Stimulated activated CD8-positive, alpha-beta memory T cell treated with anti-CD3 and anti-CD28 coated beads, Interleukin-7, amount 100 ng/mL, for 24 hours (primary cell): Measurements from ENCODE around the gene ULK4.
"Not testable (repeated sequence)": the region's sequence is repeated elsewhere in the genome, so short reads cannot be mapped to it uniquely, and the experiment has no call there.

Source experiments
- DNase-seq: peaks from one replicate; pipeline ENCODE4 v3.0.0-alpha.2; 2020; ENCODE audit warnings: low read depth

Gene ULK4

GRCh38 chr3:41872157-41872556 lies 89.7 kb downstream of the ULK4 start:
- no peak for DNase-seq

DNA sequence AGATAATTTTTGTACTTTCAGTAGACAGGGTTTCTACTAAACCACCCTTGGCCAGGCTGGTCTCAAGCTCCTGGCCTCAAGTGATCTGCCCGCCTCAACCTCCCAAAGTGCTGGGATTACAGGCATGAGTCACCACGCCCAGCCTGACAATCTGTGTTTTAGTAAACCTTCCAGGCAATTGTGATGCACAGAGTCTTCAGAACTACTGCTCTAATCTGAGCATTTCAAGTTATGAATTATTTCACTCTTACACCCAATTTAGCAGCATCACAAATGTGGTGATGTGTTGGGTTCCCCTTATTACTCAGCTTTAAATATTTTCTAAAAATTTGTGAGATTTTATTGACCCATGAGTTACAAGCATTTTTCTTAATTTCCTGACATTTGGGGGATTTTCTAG lies 94.4 kb downstream of the ULK4 start:
- DNase-seq = no peak

DNA sequence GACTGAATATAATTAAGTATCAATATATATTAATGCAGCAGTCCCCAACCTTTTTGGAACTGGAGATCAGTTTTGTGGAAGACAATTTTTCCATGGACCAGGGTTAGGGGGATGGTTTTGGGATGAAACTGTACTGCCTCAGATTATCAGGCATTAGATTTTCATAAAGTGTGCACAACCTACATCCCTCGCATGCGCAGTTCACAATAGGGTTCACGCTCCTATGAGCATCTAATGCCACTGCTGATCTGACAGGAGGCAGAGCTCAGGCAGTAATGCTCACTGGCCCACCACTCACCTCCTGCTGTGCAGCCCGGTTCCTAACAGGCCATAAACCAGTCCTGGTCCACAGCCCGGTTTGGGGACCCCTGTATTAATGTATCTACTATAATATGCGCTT lies 95.6 kb downstream of the ULK4 start:
- DNase-seq = no peak

- DNase-seq = no peak
Observed at GRCh38 chr3:41863024-41863423, 98.9 kb downstream of the ULK4 start.

DNA sequence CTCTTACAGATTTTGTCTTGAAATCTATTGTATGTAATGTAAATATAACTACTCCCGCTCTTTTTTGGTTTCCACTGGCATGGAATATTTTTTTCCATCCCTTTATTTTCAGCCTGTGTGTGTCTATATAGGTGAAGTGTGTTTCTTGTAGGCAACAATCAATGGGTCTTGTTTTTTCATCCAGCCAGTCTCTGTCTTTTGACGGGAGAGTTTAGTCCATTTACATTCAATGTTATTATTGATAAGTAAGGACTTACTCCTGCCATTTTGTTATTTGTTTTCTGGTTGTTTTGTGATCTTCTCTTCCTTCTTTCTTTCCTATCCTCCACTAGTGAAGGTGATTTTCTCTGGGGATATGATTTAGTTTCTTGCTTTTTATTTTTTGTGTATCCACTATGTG lies 101.4 kb downstream of the ULK4 start:
- DNase-seq = not testable (repeated sequence)

- no peak for DNase-seq
Observed at GRCh38 chr3:41854956-41855355, 106.9 kb downstream of the ULK4 start.

- no peak for DNase-seq
Observed at GRCh38 chr3:41853540-41854196, 108.2 kb downstream of the ULK4 start.

DNA sequence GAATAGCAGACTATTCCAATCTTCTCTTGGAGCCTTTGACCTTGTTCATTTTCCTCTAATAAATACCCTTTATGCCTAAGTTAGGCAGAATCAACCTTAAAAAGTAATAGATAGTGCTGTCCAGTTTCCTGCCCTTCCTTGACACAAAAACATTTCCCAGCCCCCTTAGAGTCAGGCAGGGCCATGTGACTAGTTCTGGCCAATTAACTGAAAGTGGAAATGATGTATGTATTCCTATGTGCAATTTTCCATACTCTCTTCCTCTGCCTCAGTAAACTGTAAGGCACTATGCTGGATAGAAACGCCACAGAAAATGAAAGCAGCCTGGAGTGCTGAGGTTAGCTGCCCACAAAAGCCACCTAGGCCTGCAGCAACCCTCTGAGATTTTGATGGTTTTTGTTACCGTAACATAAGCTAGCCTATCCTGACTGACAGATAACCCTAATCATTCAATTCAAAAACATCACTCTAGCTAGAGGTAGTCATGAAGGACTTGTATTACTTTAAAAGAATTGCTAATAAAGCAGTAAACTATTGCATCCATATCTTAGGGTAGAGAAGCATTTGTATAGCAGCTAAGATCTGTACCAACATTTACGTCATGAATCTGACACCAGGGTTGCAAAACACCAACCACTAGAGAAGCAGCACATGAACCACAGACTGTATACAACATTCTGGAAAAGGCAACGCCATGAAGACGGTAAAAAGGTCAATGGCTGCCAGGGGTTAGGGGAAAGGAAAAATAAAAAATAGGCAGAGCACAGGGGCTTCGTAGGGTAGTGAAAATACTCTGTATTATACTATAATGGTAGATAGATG lies 112.9 kb downstream of the ULK4 start:
- DNase-seq = no peak

DNA sequence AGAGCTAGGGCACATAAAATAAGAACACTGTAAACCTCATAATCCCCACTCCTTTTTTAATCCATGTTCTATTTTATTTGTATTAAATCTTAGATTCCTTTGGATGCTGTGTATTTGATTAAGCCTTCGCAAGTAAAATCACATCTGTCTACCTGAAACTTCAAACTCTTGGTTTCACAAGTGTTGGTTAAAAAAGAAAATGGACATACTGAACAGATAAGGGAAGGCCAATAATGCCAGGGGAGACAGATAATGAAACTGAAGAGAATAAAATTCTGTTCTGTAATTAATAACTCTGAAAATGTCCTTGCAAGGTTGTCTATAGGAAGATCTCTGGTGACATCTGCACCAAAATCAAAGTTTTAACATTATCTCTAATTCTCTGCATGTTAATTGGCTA lies 114.2 kb downstream of the ULK4 start:
- no peak for DNase-seq

DNA sequence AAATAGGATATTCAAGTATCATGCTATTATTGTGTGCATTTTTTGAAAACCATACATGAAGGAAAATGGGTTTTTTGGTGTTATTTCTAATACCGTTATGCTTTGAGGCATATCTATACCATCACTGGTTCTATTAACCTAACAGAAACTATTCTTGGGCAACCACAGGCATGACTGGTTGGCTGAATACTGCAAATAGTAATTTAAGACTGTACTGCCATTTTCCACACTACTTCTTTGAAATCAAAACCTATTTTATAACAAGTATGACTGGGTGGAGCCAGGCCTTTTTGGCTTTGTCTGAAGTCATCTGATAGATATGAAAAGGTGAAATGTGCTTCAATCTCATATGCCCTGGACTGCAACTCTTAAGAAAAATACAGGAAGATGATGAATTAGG lies 115.1 kb downstream of the ULK4 start:
- DNase-seq = no peak

DNA sequence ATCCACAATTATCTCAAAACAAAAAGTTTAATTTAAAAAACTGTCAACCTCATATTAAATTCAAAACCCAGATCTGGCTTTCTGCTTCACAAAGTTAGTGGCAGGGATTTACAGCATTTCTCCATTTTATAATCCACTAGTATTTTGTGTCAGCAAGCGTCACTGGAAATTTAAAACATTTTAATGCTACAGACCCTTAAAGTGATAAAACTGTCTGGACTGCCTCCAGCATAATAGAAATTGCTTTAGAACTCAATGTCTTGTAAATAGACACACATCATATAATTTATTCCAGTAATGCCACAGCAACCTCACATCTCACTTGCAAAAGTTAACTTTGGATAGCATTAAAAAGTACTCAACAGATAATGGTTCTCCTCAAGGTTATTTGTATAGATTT lies 116.1 kb downstream of the ULK4 start:
- DNase-seq = no peak

GRCh38 chr3:41844256-41844655 lies 117.6 kb downstream of the ULK4 start:
- not testable (repeated sequence) for DNase-seq

GRCh38 chr3:41840936-41841668 lies 120.8 kb downstream of the ULK4 start:
- not testable (repeated sequence) for DNase-seq

- no peak for DNase-seq
Observed at GRCh38 chr3:41836360-41837134, 125.4 kb downstream of the ULK4 start.

DNA sequence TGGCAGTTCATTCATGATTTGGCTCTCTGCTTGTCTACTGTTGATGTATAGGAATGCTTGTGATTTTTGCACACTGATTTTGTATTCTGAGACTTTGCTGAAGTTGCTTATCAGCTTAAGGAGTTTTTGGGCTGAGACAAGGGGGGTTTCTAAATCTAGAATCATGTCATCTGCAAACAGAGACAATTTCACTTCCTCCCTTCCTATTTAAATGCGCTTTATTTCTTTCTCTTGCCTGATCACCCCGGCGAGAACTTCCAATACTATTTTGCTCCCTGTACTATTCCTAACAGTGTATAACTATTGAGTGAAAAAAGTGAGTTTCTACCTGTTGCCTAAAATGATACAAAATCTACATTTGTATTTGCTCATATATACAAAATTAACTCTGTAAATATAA lies 128.3 kb downstream of the ULK4 start:
- no peak for DNase-seq

DNA sequence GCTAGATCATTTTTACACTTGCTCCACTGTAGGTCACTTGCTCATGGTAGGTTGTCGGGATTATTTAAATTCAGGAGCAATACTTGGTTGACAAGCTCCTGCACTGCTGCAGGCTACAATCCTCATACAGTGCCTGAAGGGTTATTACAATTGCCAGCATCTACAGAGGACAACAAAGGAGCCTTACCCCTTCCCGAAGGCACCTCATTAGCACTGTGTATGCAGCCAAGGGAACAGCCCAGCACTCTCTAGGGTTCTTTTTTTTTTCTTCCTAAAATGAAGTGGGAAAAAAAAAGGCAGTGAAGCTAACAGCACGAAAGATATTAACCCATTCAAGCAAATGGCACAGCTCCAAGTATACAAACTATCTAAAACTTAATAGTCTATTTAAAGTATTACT lies 142.7 kb downstream of the ULK4 start:
- no peak for DNase-seq

DNA sequence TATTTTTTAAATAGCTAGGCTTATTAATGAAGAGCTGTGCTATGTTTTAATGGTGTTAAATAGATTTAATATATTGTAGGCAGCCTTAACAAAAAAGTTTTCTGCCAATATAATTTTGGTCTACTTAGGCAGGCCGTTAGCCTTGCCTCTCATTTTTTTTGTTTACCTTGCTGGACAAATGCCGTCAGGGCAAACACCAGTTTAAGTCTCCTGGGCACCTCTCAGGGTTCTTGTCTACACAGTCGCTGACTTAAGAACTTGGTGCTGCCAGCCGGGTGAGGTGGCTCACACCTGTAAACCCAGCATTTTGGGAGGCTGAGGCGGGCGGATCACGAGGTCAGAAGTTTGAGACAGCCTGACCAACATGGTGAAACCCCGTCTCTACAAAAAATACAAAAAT lies 153.3 kb downstream of the ULK4 start:
- DNase-seq = no peak

DNA sequence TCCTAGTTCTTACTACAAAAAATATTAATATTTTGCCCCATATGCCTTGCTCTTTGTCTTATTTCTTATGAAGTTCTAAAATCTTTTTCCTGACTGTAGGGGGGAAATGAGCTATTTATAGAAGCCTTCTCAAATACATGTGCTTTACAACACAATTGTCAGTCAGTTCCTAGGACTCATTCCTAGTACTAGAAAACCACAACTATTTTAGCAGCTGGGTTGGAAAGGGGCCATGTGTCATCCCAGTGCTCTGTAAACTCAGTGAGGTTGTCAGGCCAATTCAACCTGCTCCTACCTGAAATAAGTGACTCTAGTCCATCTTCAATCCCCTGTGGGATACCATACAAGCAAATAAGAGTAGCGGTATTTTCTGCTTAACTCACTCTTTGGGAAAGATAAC lies 153.8 kb downstream of the ULK4 start:
- no peak for DNase-seq

- DNase-seq = no peak
Observed at GRCh38 chr3:41794748-41795589, 166.9 kb downstream of the ULK4 start.

DNA sequence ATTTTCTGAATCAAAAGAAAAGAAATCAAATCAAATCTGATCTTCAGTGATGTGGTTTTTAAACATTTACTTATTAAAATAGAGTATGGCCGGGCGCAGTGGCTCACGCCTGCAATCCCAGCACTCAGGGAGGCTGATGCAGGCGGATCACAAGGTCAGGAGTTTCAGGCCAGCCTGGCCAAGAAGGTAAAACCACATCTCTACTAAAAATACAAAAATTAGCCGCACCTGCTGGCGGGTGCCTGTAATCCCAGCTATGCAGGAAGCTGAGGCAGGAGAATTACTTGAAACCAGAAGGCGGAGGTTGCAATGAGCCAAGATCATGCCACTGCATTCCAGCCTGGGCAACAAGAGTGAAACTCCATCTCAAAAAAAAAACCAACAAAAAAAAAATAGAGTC lies 169.1 kb downstream of the ULK4 start:
- DNase-seq = no peak

DNA sequence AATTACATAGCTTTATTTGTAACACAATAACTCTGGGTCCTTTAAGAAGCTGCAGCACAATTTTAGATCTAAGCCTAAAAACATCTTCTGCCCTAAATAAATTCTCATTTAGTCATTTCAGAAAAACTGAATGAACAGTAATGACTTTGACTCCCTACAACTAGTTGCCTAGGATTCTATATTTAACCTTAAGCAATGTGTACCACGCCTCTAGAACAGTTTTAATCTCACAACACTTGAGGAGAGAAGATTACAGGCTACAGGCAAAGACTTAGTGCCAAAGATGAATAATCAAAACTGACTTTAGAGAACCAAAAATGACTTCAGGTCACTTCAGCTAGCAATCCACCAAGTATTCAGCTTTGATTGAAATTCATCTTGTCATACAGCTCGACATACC lies 192.8 kb downstream of the ULK4 start:
- DNase-seq = no peak
